Measurements from ENCODE around the gene BCR. TPM values are rescaled to one million over a fixed set of nuclear protein-coding genes. Genes with fewer than 3 reads are reported as not detected.

Gene BCR
- total and polyA plus RNA-seq, 2 of the 13 experiments (the other 11 are each of a cell fraction or from before 2014, with no cell fraction given): 19.9 to 33.6 TPM

GRCh38 chr22:23246982-23247766 is 66.9 kb downstream of the BCR start (continued):
- TF ChIP-seq HMGXB3 (CRISPR knock-in tag; IDR thresholded peaks at IDR 0.05; ENCODE audit: borderline replicate concordance) (no peak), ZNF552 (CRISPR knock-in tag; IDR thresholded peaks at IDR 0.05; ENCODE audit: borderline replicate concordance) (no peak), PRDM10 (CRISPR knock-in tag; IDR thresholded peaks at IDR 0.05; ENCODE audit: low read depth) (no peak), ZNF576 (CRISPR knock-in tag; IDR thresholded peaks at IDR 0.05) (no peak), MYC (CRISPR knock-in tag; IDR thresholded peaks at IDR 0.05; ENCODE audit: borderline replicate concordance) (no peak; the same call in 1 of the 2 replicates), TEF (CRISPR knock-in tag; IDR thresholded peaks at IDR 0.05) (no peak), KIAA2018 (CRISPR knock-in tag; IDR thresholded peaks at IDR 0.05; ENCODE audit: borderline replicate concordance) (no peak)
